Sigmoid colon (tissue), 4 donors: ENCODE data around the gene TRIM13.

ENCODE experiments used
- EP300 ChIP-seq, 4 donors: sonication (generic); formaldehyde crosslinking; IDR thresholded peaks; one replicate each; pipeline ENCODE4 v1.6.1; 2017; ENCODE audit warnings: antibody characterized with exemption in 4 of 4
- POLR2A ChIP-seq, 2 donors: fragments of 450-650 bp; IDR thresholded peaks; one replicate each; pipeline ENCODE4 v1.6.1; 2016; ENCODE audit warnings: antibody characterized with exemption in 2 of 2, mild to moderate bottlenecking in 2 of 2, moderate library complexity in 2 of 2
- POLR2AphosphoS5 ChIP-seq, 4 donors: sonication (generic); formaldehyde crosslinking; IDR thresholded peaks; one replicate each; pipeline ENCODE4 v1.6.1; 2017; ENCODE audit warnings: antibody characterized with exemption in 4 of 4
- TF ChIP-seq, protein P1 (sequence below), 4 experiments: fragments of 450-650 bp in 3 of 4; fragments of 200-600 bp in 1 of 4; IDR thresholded peaks; one replicate each; pipeline ENCODE4 v1.5.1; 2016 to 2019; ENCODE audit warnings: antibody characterized with exemption in 4 of 4, mild to moderate bottlenecking in 3 of 4, moderate library complexity in 2 of 4

GRCh38 chr13:49997955-49998354, 1.1 kb downstream of the TRIM13 start:
- TF ChIP-seq, protein P1, sequence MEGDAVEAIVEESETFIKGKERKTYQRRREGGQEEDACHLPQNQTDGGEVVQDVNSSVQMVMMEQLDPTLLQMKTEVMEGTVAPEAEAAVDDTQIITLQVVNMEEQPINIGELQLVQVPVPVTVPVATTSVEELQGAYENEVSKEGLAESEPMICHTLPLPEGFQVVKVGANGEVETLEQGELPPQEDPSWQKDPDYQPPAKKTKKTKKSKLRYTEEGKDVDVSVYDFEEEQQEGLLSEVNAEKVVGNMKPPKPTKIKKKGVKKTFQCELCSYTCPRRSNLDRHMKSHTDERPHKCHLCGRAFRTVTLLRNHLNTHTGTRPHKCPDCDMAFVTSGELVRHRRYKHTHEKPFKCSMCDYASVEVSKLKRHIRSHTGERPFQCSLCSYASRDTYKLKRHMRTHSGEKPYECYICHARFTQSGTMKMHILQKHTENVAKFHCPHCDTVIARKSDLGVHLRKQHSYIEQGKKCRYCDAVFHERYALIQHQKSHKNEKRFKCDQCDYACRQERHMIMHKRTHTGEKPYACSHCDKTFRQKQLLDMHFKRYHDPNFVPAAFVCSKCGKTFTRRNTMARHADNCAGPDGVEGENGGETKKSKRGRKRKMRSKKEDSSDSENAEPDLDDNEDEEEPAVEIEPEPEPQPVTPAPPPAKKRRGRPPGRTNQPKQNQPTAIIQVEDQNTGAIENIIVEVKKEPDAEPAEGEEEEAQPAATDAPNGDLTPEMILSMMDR (IDR thresholded peaks at IDR 0.05), result no peak
- TF ChIP-seq POLR2AphosphoS5 (IDR thresholded peaks at IDR 0.05), result no peak
- TF ChIP-seq POLR2A (IDR thresholded peaks at IDR 0.05), result no peak
- no peak for TF ChIP-seq EP300 (IDR thresholded peaks at IDR 0.05)
